ENCODE data around the gene COL4A2.

DNA sequence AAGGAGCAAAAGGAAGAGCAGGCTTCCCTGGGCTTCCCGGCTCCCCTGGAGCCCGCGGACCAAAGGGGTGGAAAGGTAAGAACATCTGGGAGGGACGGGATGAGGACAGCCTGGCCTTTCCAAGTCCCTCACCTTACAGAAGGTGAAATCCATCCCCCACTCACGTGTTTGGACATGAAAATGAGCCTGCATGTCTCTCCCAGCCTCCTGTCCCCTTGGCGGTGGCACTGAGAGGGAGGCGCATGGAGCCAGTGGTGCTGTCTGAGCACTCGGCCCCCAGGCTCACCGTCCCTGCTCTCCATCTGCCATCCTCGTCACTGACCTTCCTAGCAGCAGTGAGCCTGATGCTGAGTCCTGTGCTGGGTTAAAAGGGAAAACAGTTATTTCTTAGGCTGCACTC, 150.3 kb downstream of the COL4A2 start:
- TF ChIP-seq, protein P1, sequence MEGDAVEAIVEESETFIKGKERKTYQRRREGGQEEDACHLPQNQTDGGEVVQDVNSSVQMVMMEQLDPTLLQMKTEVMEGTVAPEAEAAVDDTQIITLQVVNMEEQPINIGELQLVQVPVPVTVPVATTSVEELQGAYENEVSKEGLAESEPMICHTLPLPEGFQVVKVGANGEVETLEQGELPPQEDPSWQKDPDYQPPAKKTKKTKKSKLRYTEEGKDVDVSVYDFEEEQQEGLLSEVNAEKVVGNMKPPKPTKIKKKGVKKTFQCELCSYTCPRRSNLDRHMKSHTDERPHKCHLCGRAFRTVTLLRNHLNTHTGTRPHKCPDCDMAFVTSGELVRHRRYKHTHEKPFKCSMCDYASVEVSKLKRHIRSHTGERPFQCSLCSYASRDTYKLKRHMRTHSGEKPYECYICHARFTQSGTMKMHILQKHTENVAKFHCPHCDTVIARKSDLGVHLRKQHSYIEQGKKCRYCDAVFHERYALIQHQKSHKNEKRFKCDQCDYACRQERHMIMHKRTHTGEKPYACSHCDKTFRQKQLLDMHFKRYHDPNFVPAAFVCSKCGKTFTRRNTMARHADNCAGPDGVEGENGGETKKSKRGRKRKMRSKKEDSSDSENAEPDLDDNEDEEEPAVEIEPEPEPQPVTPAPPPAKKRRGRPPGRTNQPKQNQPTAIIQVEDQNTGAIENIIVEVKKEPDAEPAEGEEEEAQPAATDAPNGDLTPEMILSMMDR (IDR thresholded peaks at IDR 0.05 in 2 of 3, conservative IDR thresholded peaks at IDR 0.05 in 1 of 3; ENCODE audit: borderline replicate concordance in 1 of 3, insufficient read depth in 1 of 3, low read depth in 2 of 3, low read length in 2 of 3) = no peak
- TF ChIP-seq SP1 (IDR thresholded peaks at IDR 0.05; ENCODE audit: low read depth) (no peak), RAD21 (IDR thresholded peaks at IDR 0.05; ENCODE audit: low read depth) (no peak), JUND (IDR thresholded peaks at IDR 0.05) (no peak)
